ENCODE measurements around the gene TIGAR.

DNA sequence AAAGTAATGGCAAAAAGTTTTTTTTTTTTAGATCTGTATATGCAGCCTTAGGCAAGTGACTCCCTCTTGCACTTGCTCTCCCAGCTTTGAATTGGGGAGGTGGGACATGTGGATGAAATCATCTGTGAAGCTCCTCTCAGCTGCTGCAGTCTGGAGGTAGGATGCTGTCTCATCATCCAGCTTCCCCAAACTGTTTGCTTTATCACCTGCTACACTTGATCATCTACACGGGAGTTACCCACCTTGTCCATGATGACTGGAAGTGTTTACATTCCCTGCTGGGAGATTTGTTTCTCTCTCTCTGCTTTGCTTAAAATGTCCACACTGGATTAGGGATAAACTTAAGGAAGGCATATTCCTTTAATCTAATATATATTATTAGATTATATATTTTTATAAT is 67.0 kb downstream of the TIGAR start:
- TF ChIP-seq POLR2A (IDR thresholded peaks at IDR 0.05) (no peak), POLR2AphosphoS5 (IDR thresholded peaks at IDR 0.05) (no peak)
- TF ChIP-seq, protein P1, sequence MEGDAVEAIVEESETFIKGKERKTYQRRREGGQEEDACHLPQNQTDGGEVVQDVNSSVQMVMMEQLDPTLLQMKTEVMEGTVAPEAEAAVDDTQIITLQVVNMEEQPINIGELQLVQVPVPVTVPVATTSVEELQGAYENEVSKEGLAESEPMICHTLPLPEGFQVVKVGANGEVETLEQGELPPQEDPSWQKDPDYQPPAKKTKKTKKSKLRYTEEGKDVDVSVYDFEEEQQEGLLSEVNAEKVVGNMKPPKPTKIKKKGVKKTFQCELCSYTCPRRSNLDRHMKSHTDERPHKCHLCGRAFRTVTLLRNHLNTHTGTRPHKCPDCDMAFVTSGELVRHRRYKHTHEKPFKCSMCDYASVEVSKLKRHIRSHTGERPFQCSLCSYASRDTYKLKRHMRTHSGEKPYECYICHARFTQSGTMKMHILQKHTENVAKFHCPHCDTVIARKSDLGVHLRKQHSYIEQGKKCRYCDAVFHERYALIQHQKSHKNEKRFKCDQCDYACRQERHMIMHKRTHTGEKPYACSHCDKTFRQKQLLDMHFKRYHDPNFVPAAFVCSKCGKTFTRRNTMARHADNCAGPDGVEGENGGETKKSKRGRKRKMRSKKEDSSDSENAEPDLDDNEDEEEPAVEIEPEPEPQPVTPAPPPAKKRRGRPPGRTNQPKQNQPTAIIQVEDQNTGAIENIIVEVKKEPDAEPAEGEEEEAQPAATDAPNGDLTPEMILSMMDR (IDR thresholded peaks at IDR 0.05), result no peak
